Smooth muscle cell (in vitro differentiated cells): ENCODE measurements around the gene SPAG9. TPM values are rescaled to one million over a fixed set of nuclear protein-coding genes. Genes with fewer than 3 reads are reported as not detected.

Experiments used
- DNase-seq: peaks from one replicate; lab custom pipeline; 2025; ENCODE audit not compliant: unreplicated experiment; lab: John Stamatoyannopoulos, UW
- H2AFZ ChIP-seq: fragments of 200-600 bp; sonication (generic); 2 replicates; pipeline ENCODE4 v1.6.0; 2016; ENCODE audit warnings: antibody characterized with exemption, low read depth, mild to moderate bottlenecking
- H3F3A ChIP-seq: fragments of 200-600 bp; sonication (generic); 2 replicates; pipeline ENCODE4 v1.6.0; 2017; ENCODE audit warnings: antibody characterized with exemption, low read depth
- H3K27ac ChIP-seq: fragments of 200-600 bp; sonication (generic); 2 replicates; pipeline ENCODE4 v1.5.1; 2016; ENCODE audit warnings: low read depth, mild to moderate bottlenecking
- H3K27me3 ChIP-seq: fragments of 200-600 bp; sonication (generic); 2 replicates; pipeline ENCODE4 v1.6.1; 2016; ENCODE audit warnings: low read depth, mild to moderate bottlenecking
- H3K36me3 ChIP-seq: fragments of 200-600 bp; sonication (generic); 2 replicates; pipeline ENCODE4 v1.5.1; 2016; ENCODE audit warnings: low read depth
- H3K4me1 ChIP-seq: fragments of 200-600 bp; sonication (generic); 2 replicates; pipeline ENCODE4 v1.5.1; 2016; ENCODE audit warnings: low read depth
- H3K4me2 ChIP-seq: fragments of 200-600 bp; sonication (generic); 2 replicates; pipeline ENCODE4 v1.6.0; 2016; ENCODE audit warnings: mild to moderate bottlenecking
- H3K4me3 ChIP-seq: fragments of 200-600 bp; sonication (generic); 2 replicates; pipeline ENCODE4 v1.5.1; 2016; ENCODE audit warnings: mild to moderate bottlenecking
- H3K79me2 ChIP-seq: fragments of 200-600 bp; sonication (generic); 2 replicates; pipeline ENCODE4 v1.6.0; 2016; ENCODE audit warnings: low read depth, mild to moderate bottlenecking
- H3K9ac ChIP-seq: fragments of 200-600 bp; sonication (generic); 2 replicates; pipeline ENCODE4 v1.6.0; 2016; ENCODE audit warnings: low read depth
- H3K9me3 ChIP-seq: fragments of 200-600 bp; sonication (generic); replicated peaks from 2 replicates; pipeline ENCODE4 v1.5.1; 2016; ENCODE audit warnings: low read depth
- H4K20me1 ChIP-seq: fragments of 200-600 bp; sonication (generic); 2 replicates; pipeline ENCODE4 v1.6.0; 2016; ENCODE audit warnings: low read depth
- WGBS: methylation state at CpG from one replicate; pipeline ENCODE4 v1.1.7; 2016; ENCODE audit warnings: low lambda C conversion rate; 5-methylcytosine and 5-hydroxymethylcytosine counted together
- polyA plus RNA-seq: library from polyadenylated mRNA; unstranded; fragments of >200 nt; fragmentation: Nextera tagmentation; extraction: Ambion mirVana; gene quantifications from 2 replicates; pipeline ENCODE4 v1.2.1, GENCODE V29; 2016
- total RNA-seq: library from RNA; depleted of rRNA; stranded (reverse); fragments of >200 nt; gene quantifications from 2 replicates; pipeline ENCODE4 v1.2.3, GENCODE V29; 2014
- TF ChIP-seq, protein P1 (sequence below): fragments of 200-600 bp; sonication (generic); IDR thresholded peaks from 2 replicates; pipeline ENCODE4 v1.5.1; 2017; ENCODE audit warnings: borderline replicate concordance, mild to moderate bottlenecking, antibody characterized with exemption; ENCODE audit not compliant: insufficient read depth, poor library complexity, severe bottlenecking

SPAG9 gene
- total and polyA plus RNA-seq, 2 experiments from 2014 or later, result 29.1 to 64.8 TPM

- WGBS, result 94% methylated on average over 4 of the region's 4 CpGs
- Histone ChIP-seq H3K36me3 (no peaks in the 10 kb centered on the region), H3K27ac (no peak overlapping the region), H3K9ac (no peak overlapping the region), H3K4me1 (peaks cover 16% of the 10 kb centered on the region), H3K9me3 (no peaks in the 10 kb centered on the region), H3K4me3 (no peak overlapping the region), H3K79me2 (no peaks in the 10 kb centered on the region), H3K27me3 (no peaks in the 10 kb centered on the region), H3K4me2 (no peak overlapping the region), H4K20me1 (no peaks in the 10 kb centered on the region), H2AFZ (no peak overlapping the region), H3F3A (no peaks in the 10 kb centered on the region)
- TF ChIP-seq, protein P1, sequence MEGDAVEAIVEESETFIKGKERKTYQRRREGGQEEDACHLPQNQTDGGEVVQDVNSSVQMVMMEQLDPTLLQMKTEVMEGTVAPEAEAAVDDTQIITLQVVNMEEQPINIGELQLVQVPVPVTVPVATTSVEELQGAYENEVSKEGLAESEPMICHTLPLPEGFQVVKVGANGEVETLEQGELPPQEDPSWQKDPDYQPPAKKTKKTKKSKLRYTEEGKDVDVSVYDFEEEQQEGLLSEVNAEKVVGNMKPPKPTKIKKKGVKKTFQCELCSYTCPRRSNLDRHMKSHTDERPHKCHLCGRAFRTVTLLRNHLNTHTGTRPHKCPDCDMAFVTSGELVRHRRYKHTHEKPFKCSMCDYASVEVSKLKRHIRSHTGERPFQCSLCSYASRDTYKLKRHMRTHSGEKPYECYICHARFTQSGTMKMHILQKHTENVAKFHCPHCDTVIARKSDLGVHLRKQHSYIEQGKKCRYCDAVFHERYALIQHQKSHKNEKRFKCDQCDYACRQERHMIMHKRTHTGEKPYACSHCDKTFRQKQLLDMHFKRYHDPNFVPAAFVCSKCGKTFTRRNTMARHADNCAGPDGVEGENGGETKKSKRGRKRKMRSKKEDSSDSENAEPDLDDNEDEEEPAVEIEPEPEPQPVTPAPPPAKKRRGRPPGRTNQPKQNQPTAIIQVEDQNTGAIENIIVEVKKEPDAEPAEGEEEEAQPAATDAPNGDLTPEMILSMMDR, result no peak
- DNase-seq, result no peak
Observed at GRCh38 chr17:50927287-50927686, 193.4 kb downstream of the SPAG9 start.

DNA sequence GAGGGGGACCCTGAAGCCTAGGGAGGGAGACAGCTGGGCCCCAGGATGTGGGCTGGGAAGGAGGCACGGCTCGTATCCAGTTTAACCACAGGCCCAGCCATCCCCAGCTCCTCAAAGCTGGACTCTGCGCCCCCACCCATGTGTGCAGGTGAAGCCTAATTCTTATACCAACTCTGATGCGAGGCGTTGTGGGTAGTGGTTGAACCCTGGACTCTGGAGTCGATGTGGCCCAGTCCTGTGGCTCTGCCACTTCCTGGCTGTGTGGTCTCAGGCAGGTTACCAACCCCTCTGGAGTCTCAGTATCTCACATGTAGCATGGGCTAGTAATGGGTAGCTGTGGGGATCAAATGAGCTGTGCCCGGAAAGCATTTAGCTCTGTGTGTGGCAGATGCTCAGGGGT lies 194.1 kb downstream of the SPAG9 start:
- H3K4me1 ChIP-seq, result peaks cover 11% of the 10 kb centered on the region
- H3K9ac ChIP-seq, result no peak overlapping the region
- DNase-seq, result no peak
- TF ChIP-seq, protein P1, result no peak
- H3K9me3 ChIP-seq, result no peaks in the 10 kb centered on the region
- H3K79me2 ChIP-seq, result no peaks in the 10 kb centered on the region
- no peak overlapping the region for H2AFZ ChIP-seq
- H4K20me1 ChIP-seq, result no peaks in the 10 kb centered on the region
- no peaks in the 10 kb centered on the region for H3F3A ChIP-seq
- H3K4me2 ChIP-seq, result no peak overlapping the region
- 98% methylated on average over 7 of the region's 7 CpGs for WGBS
- no peaks in the 10 kb centered on the region for H3K36me3 ChIP-seq
- no peak overlapping the region for H3K4me3 ChIP-seq
- H3K27me3 ChIP-seq, result no peaks in the 10 kb centered on the region
- no peak overlapping the region for H3K27ac ChIP-seq

GRCh38 chr17:50925296-50925891 lies 195.3 kb downstream of the SPAG9 start:
- Histone ChIP-seq H3K27me3 (no peaks in the 10 kb centered on the region), H2AFZ (no peak overlapping the region), H3F3A (no peaks in the 10 kb centered on the region), H3K79me2 (no peaks in the 10 kb centered on the region), H4K20me1 (no peaks in the 10 kb centered on the region), H3K36me3 (no peaks in the 10 kb centered on the region), H3K9ac (no peak overlapping the region), H3K4me2 (no peak overlapping the region), H3K4me3 (no peak overlapping the region), H3K9me3 (no peaks in the 10 kb centered on the region), H3K4me1 (peaks cover 4% of the 10 kb centered on the region), H3K27ac (no peak overlapping the region)
- TF ChIP-seq, protein P1, result no peak
- 72% methylated on average over 6 of the region's 6 CpGs for WGBS
- DNase-seq, result no peak

- H3K79me2 ChIP-seq, result no peaks in the 10 kb centered on the region
- peaks cover 7% of the 10 kb centered on the region for H3K4me1 ChIP-seq
- H3K9ac ChIP-seq, result no peak overlapping the region
- no peak for DNase-seq
- WGBS, result 83% methylated on average over 3 of the region's 3 CpGs
- H3K27me3 ChIP-seq, result no peaks in the 10 kb centered on the region
- no peaks in the 10 kb centered on the region for H4K20me1 ChIP-seq
- no peak overlapping the region for H2AFZ ChIP-seq
- H3K9me3 ChIP-seq, result no peaks in the 10 kb centered on the region
- no peak overlapping the region for H3K4me2 ChIP-seq
- no peak overlapping the region for H3K4me3 ChIP-seq
- no peaks in the 10 kb centered on the region for H3K36me3 ChIP-seq
- H3F3A ChIP-seq, result no peaks in the 10 kb centered on the region
- no peak overlapping the region for H3K27ac ChIP-seq
- TF ChIP-seq, protein P1, result no peak
Observed at GRCh38 chr17:50924800-50925199, 195.9 kb downstream of the SPAG9 start.
